ENCODE measurements around the gene TRMT2A.
A peak's percentile ranks its signal among the peaks of the same experiment; 100 is the strongest.

Gene TRMT2A

DNA sequence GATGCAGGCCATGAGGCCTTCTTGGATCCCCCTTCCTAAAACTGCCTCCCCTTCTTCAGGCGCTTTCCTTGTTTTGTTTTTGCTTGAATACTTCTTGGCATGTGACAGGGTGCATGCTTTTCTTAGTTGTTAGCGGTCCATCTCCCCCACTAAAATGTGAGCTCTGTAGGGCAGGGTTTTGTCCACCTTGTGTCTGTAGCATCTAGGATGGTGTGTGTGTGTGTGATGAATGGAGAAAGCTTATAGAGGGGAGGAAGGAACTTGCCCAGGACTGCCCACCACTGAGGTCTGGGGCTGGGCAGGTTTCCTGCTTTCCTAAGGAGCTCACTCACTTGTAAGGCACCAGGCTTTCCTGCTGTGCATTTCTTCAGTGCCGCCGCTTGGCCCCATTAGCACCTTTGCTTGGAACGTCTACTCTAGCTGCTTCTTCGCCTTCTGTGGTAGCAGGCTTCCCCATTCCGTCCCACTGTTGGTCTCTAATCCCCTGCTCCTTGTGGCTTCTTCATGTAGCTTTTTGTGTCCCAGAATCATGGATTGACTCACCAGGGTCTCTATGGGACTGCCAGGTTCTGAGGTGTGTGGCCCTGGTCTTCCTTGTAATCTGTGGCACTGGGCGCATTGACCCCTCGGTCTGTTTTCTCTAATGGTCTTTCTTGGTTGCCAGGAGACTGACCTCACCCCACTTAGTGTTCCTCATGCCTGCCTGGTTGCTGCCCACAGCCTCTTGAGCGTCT is 33.7 kb downstream of the TRMT2A start:
- ChIA-PET CTCF (interaction anchor here (0.7 to 1.0 kb wide), 2 partner anchors 9 to 27 kb away, joined by 3 read pairs; no protein-coding TSS in a partner anchor), POLR2A (interaction anchor here (0.7 kb wide), 1 partner anchor 13 kb away, joined by 4 read pairs; no protein-coding TSS in a partner anchor)
- DNase-seq (ENCODE audit: low read depth, low spot score), result no peak
- no peak overlapping the region for H3K4me3 ChIP-seq (ENCODE audit: low read depth, low read length)
- TF ChIP-seq, protein P1, sequence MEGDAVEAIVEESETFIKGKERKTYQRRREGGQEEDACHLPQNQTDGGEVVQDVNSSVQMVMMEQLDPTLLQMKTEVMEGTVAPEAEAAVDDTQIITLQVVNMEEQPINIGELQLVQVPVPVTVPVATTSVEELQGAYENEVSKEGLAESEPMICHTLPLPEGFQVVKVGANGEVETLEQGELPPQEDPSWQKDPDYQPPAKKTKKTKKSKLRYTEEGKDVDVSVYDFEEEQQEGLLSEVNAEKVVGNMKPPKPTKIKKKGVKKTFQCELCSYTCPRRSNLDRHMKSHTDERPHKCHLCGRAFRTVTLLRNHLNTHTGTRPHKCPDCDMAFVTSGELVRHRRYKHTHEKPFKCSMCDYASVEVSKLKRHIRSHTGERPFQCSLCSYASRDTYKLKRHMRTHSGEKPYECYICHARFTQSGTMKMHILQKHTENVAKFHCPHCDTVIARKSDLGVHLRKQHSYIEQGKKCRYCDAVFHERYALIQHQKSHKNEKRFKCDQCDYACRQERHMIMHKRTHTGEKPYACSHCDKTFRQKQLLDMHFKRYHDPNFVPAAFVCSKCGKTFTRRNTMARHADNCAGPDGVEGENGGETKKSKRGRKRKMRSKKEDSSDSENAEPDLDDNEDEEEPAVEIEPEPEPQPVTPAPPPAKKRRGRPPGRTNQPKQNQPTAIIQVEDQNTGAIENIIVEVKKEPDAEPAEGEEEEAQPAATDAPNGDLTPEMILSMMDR (IDR thresholded peaks at IDR 0.05; ENCODE audit: insufficient read depth, low read length, missing control alignments), result no peak

DNA sequence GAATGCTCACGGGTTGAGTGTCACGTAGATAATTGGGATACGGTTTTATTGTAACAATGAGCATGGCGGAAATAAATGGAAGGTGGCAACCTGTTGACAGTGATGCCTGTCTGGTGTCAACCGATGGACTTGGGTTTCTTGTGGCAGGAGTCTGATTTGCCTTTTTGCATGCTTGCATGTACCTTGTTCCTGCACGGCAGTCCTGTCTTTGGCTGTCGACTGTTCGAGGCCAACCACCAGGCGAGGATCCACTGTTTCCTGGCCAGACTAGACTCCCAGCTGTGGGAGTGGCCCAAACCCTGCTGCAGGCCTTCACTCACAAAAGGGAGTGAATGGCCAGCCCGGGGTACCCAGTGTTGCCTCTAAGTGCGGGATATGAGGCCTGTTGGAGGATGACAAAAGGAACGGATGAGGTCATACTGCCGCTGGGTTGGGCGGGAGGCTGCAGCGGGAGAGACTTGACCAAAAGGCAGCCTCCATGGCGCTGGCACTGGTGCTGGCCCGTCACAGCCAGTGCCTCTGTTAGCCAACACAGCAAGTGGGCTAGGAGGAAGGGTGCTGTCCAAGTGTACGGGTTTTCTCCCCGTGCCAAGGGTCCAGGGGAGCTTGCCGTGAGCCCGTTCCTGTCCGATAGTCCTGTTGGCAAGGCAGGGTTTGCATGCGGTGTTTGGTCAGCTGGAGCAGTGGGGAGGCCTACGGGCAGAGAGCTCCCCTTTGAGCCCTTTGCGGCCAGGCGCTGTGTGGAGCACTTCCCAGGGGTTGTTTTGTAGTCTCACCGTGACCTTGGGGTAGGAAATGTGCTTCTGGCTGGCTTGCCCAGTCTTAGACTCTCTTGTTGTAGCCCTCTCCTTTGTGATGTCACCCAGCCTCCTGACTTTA is 36.0 kb downstream of the TRMT2A start:
- ChIA-PET CTCF (no interaction called here), POLR2A (no interaction called here)
- TF ChIP-seq, protein P1 (IDR thresholded peaks at IDR 0.05; ENCODE audit: insufficient read depth, low read length, missing control alignments), result no peak
- no peak for DNase-seq (ENCODE audit: low read depth, low spot score)
- H3K4me3 ChIP-seq (ENCODE audit: low read depth, low read length), result peak overlapping the region; percentile 66

DNA sequence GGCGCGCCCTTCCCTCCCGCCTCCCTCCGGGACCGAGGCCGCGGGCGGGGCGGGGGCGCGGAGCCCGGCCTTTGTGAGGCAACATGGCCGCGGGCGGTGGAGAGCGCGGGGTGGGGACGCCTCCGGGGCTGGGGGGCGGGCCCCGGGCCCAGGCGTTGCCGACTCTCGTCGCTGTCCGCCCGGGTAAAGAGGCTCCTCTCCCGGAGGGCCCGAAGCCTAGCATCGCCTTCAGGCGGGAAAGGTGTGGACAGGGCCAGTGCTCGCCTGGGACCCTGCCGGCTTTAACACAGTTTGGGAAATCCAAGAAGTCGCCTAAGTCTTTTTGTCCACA is 36.6 kb downstream of the TRMT2A start:
- CTCF ChIA-PET, result no interaction called here
- POLR2A ChIA-PET, result interaction anchor here (0.9 kb wide), 1 partner anchor 30 kb away, joined by 3 read pairs; no protein-coding TSS in a partner anchor
- DNase-seq (ENCODE audit: low read depth, low spot score), result no peak
- TF ChIP-seq, protein P1 (IDR thresholded peaks at IDR 0.05; ENCODE audit: insufficient read depth, low read length, missing control alignments), result no peak
- H3K4me3 ChIP-seq (ENCODE audit: low read depth, low read length), result peak overlapping the region; percentile 66

DNA sequence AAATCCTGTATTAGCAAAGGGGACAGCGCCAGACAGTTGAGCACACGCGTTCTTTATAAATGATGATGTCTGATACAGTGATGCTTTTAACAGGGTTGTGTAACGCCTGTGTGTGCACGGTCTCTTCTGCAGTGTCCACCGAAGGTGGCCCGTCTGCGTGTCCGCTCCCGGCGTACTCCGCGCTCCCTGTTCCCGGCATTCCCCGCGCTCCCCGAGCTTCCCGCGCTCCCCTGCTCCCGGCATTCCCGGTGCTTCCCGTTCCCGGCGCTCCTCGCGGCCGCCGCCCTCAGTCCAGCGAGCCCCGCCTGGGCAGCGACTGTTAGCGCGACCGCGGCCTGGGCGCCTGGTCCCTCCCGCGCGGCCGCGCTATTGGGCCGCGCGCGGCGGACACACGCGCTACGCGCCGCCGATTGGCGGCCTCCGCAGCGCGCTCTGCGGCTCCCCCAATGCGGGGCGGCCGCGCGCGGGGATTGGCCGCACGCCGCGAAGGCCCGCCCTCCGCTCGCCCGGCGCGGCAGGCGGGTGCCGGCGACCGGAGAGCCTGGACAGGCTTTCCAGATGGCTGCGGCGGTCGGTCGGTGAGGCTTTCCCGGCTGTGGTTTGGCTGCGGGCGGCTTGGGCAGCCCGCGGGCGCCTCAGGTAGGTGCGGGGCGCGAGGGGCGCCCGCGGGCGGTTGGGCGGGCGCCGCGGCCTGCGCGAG is 37.1 kb downstream of the TRMT2A start, which contains the start of gene DGCR8:
Gene DGCR8 (plus strand): TSS at position 497 of the 700 bp plus-strand sequence. CDS start 5,723 bp downstream, outside the sequence.
- POLR2A ChIA-PET, result interaction anchor here (0.9 kb wide), 1 partner anchor 31 kb away, joined by 3 read pairs; no protein-coding TSS in a partner anchor
- H3K4me3 ChIP-seq (ENCODE audit: low read depth, low read length), result peak within 1 kb of the TSS; percentile 66
- CTCF ChIA-PET, result interaction anchor here (0.6 to 0.7 kb wide), 2 partner anchors 11 to 15 kb away, joined by 3 read pairs; no protein-coding TSS in a partner anchor
- DNase-seq (ENCODE audit: low read depth, low spot score), result peak; percentile 44
- TF ChIP-seq, protein P1 (IDR thresholded peaks at IDR 0.05; ENCODE audit: insufficient read depth, low read length, missing control alignments), result no peak

DNA sequence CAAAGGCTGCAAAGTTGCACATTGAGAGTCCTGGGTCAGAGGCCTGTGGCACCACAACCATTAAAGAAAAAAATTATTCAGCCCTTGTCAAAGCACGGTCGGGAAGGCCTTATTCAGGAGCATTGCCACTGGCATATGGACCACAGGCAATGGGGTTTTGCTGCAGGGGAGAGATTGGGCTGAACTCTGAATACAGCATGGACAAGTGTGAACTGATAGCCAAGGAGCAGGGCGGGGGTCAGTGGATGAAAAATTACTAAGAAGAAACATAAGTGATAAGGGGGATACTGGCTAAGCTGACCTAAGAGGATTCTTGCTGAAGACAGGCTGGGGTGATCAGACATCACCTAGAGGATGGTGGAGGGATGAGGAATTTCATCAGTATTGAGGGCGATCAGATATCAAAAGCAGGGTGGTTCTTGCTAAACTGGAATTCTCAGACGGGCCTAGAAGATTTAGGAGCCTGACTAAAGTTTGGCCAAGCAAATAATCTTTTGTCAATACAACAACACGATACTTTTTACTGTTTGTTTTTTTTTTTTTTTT is 40.3 kb downstream of the TRMT2A start:
- no peak for DNase-seq (ENCODE audit: low read depth, low spot score)
- POLR2A ChIA-PET, result no interaction called here
- TF ChIP-seq, protein P1 (IDR thresholded peaks at IDR 0.05; ENCODE audit: insufficient read depth, low read length, missing control alignments), result no peak
- CTCF ChIA-PET, result no interaction called here
- no peak overlapping the region for H3K4me3 ChIP-seq (ENCODE audit: low read depth, low read length)

All from AG04449 (cell line).